Left forelimb (tissue), 1 donor: Measurements from ENCODE around the gene FASTKD2.

ENCODE experiments used
- DNase-seq: peaks from one replicate; pipeline ENCODE4 v3.0.0-alpha.2; 2018; ENCODE audit warnings: low spot score

FASTKD2 gene

DNA sequence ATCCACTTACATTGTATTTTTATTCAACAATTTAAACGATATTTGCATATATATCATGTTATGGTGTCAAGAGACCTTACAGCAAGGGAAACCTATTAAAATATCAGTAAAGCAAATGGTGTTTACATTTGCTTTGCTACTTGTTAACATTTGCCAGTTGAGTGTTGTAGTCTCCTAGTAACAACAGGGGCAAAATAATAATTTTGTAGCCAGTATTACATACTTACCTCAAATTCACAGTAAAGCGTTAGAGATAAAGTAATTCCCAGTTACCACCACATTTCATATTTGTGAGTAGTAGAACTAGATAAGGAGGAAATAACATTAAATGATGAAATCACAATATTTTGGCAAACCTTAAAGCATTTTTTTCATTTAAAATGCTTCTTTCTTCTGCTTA, 71.3 kb downstream of the FASTKD2 start:
- no peak for DNase-seq

DNA sequence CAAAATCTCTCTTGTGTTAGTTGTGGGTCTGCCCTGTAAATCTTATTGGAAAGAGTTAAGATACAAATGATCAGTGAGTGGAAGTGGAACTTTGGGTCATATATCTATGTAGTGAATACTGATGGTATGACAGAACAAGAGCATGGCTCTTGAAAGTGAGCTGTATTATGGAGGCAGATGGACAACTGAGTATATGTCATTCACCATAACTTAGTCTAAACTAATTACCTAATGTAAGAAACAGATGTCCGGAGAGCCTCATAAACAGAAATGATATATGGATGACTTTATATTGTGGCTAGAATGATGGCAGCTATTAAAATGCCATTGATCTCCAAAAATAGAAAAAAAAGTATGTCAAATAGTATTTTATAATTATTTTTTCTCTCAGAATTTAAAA, 72.4 kb downstream of the FASTKD2 start:
- no peak for DNase-seq

DNA sequence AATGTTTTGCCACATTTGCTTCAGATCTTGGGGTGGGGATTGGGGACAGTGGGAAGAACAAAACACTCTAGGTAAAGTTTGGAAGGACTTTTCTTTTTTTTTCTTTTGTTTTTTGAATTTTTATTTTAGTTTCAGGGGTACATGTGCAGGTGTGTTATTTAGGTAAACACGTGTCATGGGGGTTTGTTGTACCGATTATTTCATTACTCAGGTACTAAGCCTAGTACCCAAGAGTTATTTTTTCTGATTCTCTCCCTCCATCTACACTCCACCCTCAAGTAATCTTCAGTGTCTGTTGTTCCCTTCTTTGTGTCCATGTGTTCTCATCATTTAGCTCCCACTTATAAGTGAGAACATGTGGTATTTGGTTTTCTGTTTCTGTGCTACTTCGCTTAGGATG, 73.3 kb downstream of the FASTKD2 start:
- no peak for DNase-seq

DNA sequence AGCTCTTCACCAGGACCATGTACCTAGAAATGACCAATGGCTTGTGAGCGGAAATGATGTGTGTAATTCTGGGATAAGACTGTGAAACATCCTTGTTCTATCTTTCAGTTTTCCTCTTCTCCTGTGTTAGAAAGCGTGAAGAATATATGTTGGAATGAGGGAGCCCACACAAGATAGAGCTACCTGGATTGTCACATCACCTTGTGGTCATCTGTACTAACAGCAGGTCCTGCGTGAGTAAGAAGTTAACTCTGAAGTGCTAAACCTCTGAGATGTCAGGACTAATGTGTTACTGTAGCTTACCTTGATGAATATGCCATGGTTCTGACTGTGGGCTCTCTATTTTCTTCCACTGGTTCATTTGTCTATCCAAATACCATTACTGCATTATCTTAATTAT, 75.6 kb downstream of the FASTKD2 start:
- no peak for DNase-seq
